ENCODE results near the gene PIAS1.
"Not testable (repeated sequence)": the region's sequence is repeated elsewhere in the genome, so short reads cannot be mapped to it uniquely, and the experiment has no call there.

The PIAS1 gene

DNA sequence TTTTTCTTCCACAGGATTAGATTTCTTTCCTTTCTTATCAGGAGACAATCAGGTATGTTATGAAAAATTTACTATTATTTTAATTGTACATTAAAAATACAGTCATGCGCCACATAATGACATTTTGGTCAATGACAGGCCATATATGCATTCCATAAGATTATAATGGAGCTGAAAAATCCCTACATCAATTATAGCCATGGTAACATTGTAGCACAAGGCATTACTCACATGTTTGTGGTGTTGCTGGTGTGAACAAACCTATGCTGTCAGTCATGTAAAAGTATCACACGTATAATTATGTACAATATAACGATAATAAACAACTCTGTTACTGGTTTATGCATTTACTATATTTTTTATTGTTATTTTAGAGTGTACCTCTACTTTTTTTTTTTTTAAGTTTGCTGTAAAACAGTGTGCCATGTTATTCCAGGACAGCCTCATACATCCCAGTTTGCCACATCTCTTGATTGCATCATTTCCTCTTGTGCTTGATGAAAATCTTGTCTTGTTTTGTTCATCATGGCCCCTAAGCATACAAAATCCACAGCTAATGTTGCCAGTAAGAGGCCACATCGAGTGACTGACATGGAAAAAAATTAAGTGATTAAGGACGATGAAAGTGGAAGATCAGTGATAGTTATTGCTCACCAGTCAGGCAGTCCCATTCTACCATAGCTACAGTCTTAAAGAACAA, 129.7 kb downstream of the PIAS1 start:
- no peak for DNase-seq (ENCODE audit: low read depth in 2 of 2)

DNA sequence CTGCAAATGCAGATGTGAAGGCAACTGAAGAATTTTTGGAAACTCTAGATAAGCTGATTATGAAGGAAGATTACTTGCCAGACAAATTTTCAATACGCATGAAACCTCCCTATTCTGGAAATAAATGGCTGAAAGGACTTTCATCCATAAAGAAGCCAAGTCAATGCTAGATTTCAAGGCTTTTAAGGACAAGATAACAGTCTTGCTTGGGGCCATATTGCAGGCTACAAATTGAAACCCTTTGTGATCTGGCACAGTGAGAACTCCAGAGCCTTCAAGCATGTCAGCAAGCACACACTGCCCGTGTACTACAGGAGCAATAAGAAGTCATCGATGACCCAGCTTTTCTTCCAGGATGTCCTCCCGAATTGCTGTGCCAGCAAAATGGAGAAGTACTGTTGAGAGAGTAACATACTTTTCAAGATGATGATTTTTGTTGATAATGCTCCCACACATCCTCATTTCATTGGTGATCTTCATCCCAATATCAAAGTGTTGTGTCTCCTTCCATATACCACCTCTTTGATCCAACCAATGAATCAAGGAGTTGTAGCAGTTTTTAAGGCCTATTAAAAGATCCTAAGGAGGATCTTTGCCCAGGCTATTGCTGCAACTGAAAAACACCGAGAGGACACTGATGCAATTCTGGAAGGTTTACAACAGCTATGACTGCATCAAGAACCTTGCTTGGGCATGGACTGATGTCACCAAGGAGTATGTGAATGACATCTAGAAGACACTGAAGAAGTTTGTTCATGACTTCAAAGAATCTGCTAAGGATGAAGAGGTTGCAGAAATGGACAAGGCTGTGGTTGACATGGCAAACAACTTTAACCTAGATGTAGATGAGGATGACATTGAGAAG, 130.7 kb downstream of the PIAS1 start:
- DNase-seq (ENCODE audit: low read depth in 2 of 2), result no peak

DNA sequence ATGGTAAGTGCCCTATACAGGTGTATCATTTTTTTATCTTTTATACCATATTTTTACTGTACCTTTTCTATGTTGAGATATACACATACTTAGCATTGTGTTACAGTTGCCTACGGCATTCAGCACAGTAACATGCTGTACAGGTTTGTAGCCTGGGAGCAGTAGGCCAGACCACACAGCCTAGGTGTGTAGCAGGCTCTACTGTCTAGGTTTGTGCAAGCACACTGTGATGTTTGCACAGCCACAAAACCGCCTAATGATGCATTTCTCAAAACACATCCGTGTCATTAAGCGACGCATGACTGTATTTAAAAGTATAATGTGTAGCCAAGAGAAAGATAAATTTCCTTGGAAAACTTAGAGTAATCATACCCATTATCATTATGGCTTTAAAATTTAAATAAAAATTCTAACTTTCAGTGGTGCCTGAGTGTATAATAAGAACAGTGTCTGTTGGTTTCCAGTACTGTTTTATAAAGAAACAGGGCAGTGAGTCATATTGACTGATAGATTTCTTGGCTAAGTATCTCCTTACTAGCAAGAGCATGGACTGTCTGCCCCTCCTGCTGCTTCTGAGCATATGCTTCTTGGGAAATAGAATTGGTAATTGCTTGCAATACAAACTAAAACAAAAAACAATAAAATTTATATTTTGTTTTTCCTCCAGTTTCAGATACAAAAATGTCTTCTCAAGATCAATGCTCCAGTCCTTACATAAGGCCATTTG, 132.7 kb downstream of the PIAS1 start:
- no peak for DNase-seq (ENCODE audit: low read depth in 2 of 2)

DNA sequence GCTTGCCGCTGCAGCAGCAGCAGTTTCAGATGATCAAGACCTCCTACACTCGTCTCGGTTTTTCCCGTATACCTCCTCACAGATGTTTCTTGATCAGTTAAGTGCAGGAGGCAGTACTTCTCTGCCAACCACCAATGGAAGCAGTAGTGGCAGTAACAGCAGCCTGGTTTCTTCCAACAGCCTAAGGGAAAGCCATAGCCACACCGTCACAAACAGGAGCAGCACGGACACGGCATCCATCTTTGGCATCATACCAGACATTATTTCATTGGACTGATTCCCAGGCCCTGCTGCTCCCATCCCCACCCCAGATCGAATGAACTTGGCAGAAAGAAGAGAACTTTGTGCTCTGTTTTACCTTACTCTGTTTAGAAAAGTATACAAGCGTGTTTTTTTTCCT, 133.4 kb downstream of the PIAS1 start:
- DNase-seq (ENCODE audit: low read depth in 2 of 2), result no peak

DNA sequence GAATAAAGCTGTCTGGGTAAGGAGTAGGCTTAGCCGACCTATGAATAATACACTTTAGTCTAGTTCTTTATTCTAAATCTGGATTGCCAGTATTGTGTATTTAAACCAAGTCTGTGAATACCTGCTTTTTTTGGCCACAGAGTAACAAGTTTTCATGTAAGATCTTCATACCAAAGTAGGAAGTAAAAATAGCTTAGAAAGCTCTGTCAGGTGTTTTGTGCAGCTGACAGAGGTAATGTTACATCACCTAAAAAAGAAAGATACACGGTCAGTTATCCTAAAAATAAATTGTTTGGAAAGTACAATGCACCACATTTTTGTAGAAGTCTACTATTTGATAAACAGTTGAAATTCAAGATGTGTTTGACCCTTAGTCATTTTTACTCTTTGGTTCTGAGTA, 134.5 kb downstream of the PIAS1 start:
- DNase-seq (ENCODE audit: low read depth in 2 of 2), result no peak

DNA sequence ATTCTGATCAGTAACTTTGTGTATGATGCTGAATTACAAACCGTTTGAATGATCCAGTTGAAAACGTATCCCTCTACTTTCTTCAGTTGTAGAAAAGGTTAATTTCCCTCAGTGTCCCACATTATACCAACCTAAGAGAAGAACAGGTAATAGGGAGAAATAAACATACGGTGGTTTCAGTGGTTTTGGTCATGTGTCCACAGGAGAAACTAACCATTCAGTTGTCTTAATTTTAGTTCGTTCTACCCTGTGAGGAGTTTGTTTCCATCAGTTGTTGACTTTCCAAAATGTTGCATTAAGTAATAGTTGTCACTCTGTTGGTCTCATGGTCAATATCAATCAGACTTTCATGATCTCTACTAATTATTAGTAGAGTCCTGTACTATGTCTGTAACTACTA, 135.9 kb downstream of the PIAS1 start:
- no peak for DNase-seq (ENCODE audit: low read depth in 2 of 2)

DNA sequence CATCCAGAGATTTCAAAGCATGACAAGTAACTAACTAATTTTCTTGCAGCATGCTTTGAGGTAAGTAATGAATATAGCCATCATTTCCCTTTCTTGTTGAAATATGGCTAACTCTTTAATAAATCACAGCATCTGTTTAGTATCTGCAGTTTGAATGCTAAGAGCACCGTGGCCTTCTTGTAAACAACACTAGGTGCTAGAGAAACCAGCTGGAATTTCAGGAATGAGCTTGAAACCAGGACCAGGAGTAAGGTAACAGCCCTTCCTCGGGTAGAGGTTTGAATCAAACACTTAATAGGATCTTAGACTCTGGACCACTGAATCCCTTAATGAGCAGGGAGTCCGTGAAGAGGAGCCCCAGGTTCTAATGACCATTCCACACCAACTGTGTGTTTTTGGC, 137.4 kb downstream of the PIAS1 start:
- DNase-seq (ENCODE audit: low read depth in 2 of 2), result no peak

DNA sequence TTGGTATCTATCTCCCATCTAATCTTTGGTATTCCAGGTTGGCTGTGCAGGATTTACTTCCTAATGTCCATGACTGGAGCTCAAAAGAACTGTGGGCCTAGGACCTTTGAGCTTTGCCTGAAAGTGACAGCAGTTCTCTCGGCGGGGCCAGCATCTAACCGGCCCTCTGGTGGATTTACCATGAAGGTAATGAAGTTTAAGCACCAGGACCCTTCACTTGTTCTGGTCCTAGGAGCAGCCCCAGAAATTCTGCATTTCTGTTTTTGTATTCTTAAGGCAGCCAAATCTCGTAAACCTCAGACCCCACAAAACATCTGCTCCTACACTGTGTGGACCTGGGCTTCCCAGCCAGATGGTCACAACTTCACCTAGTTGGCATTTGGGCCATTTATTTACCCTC, 138.0 kb downstream of the PIAS1 start:
- no peak for DNase-seq (ENCODE audit: low read depth in 2 of 2)

DNA sequence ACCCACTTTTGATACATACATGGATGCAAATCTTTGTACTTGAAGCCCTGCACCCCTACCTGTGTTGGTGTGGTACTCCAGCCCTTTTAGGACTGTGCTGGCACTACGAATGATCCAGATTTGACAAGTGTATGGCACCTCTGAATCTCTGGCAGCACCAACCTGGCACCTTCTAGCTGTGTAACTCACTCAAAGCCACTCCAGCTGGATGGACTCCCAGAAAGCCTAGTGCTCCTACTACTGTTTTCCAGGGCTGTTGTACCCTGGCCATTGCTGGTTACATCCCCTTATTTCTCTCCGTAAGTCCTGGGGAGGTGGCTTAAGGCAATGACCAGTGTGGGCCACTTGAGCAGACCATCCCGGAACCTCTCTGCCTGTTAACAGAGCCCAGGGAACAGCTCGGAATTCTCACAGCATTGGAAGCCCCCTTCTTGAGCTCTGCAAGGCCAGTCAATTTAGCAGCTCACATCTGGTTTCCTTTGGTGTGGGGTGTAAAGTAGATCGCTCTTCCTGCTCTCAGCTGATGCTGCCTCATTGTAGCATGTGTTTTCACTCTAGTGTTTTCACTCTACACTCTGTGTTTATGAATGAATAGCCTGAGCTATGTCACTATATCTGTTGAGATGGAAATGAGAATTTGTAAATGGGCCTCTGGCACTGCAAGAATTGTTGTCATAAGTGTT, 138.8 kb downstream of the PIAS1 start:
- no peak for DNase-seq (ENCODE audit: low read depth in 2 of 2)

DNA sequence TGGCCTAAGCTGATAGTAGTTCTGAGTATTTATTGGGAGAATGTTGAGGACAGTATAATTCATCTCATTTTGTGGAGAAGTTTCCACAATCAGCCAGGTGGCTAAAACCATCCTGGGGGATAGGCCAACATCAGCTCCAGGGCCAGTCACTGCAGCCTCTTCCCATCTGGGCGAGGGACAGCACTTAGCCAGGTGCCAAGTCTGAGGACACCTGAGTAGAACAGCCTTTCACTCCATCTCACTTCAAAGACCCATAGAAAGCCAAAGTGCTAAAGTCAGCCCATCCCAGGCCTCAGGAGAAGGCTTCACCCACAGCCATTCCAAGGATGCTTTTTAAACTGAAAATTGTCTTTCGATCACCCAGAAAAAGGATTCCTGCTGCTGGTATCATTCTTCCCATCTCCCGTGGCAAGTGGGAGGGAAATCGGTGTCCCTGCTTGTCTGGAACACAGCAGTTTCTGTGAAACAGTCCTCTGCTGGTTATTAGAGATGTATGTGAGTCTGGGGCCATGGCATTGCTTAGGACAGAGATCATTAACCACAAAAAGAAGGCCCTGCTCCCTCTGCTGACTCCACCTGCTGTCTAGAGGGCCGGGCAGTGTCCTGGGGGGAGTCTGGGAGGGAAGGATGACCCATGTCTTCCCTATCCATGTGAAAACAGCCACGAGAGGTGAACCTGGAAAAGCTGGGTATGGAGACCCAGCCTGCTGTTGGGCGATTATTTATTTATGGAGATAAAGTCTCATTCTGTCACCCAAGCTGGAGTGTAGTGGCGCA, 141.4 kb downstream of the PIAS1 start:
- DNase-seq (ENCODE audit: low read depth in 2 of 2), result no peak

DNA sequence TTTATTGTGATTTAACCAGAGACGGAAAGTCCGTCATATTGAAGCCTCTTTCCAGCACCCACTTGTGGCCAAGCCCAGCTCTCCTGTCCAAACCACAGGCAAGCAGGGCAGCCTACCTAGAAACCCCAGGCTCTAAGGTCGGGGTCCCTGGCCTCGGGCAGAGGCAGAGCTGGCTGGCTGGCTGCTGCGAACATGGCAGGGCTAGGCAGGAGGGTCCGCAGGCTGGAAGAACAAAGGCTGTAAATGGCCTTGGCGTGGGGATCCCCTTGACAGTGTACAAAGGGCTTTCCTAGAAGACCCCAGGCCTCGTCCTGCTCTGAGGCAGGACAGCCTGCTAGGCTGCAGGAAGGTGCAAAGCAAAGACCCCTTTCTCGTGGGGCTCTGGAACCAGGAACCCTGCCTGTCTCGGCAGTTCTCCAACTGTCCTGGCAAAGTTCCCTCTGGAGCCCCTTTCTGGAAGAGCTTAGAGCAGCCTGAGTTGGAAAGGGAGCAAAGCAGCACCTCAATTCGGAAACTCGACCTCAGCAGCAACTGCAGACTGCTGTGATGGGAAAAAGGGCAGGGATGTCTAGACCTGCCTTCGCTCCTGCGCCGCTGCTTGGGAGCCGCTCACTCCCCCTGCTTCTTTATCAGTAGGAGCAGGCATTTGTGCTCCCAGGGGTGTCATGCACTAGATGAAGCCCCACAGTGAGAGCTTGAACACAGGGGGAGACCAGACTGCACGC, 142.5 kb downstream of the PIAS1 start:
- no peak for DNase-seq (ENCODE audit: low read depth in 2 of 2)

DNA sequence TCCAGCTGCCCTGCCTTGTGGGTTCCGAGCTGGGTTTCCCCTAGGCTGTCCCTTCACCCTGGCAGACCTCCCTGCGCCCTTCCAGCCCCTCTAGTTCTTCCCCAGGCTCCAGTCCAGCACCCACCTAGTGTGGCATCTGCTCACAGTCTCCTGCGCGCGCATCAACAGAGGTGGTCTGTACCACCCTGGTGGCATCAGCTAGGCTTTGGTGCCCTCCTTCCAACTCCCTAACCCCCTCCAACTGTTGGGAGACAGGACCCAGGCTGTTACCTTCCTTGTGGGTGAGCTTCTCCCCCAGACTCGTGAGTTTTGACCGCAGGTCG, 143.0 kb downstream of the PIAS1 start:
- no peak for DNase-seq (ENCODE audit: low read depth in 2 of 2)

DNA sequence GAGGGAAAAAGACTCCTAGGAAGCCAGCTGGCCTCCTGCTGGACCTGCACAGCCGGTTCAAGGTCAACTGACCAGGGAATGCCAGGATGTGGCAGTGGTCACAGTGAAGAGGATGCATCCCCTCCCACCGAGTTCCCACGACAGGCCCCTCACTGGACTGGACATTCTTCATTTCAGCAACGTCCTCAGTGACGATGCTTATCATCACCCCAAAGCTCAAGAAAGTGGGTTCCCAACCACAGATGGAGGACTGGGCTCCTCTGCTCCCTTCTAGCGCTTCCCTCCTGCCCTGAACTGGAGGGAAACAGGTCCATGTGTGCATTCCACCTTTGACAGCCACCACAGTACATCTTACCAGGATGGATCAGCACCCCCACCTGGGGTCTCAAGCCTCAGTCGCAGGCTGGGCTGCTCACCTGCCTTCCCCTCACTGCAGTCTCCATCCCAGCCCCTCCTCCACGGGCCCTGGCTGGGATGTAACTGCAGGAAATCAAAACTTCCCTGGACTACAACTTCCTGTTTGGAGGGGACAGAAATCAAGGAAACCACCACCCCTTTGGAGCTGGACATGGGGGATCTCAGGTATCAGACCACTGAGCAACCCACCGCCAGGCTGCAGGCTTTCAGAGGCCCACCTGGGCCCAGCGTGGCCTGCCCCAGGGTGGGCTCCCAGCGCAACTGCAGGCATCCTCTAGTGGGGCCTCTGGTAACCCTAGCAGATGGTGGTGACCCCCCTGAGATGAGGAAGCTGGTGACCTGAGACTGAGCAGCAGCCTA, 143.7 kb downstream of the PIAS1 start:
- DNase-seq (ENCODE audit: low read depth in 2 of 2), result no peak

DNA sequence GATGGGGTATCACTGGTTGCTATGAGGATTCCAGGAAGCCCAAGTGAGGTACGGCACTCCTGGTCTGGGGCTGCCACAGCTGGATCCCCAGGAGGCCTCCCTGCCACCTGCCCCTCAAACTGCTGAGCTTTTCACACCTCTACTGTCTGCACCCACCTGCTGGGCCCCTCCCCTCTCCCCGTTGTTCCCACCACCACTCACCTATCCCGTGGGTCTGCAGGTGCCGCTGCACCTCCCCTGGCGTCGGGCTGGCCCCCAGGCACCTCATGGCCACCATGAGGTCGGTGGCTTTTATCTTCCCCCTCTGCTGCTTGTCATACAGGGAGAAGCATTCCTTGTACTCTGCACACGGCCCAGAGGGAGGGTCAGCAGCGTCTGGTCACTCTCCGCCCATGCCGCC, 145.2 kb downstream of the PIAS1 start:
- DNase-seq (ENCODE audit: low read depth in 2 of 2), result no peak

DNA sequence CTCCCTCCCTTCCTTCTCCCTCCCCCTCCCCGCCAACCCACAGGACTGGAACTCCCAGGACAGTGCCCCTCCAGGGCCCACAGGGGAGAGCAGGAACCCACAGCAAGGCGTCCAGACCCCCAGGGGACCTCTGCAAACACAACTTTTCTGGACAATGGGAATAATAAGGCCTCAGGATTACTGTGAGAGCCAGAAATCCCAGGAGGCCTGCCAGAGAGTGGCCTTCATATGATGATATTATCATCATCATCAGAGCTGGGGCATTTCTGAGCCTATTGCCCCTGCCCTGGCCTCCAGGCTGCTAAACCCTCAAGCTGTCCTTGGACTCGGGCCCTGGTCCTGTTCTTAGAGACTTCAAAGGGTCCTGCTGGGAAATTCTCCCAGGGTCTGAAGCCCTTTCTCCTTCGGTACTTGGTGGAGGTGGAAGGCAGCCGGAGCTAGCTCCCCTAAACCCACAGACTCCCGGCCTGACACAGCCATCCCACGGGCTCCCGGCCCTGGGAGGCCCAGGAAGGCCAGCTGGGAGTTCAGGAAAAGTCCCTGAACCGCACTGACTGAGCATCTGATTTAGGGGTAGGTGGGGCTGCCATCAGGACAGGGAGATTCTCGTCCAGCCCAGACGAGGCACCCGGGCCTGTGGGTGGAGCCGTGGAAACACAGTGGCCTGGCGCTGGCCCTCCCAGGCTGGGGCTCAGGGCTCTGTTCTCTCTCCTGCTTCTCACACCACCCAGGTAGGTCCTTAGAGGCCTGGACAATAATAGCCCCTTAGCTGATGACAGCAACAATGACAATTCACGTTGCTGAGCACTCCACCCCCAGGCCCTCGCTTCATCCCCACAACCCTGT, 146.1 kb downstream of the PIAS1 start:
- no peak for DNase-seq (ENCODE audit: low read depth in 2 of 2)

DNA sequence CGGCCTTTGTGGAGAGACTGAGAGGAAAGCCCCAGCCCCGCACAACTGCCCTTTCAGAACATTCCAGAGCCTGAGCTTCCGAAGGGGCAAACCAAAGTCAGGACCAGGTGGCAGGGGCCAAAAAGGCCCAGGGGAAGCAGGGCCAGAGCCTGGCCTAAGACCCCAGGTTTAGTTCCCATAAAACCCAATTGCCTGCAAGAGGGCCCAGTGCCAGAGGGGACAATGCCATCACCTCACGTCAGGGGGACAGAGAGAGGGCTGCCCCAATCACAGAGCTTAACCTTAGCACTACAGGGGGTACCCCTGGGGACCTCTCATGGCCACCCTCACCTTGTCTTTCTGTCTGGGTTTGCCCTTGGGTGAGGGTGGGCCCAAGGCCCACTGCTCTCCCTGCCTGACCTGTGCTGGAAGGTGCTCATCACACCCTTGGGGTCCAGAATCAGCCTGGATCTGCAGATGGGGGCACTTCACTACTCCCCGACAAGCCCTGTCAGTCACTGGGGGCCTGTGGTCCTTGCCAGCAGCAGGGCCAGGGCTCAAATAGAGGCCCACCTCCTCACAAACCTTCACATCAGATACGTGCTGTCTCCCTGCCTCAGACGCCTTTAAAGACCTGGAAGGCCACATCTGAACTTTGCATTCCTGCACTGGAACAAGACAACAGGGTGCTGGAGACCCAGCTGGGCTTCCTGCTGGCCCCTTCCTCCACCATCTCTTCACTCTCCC, 147.2 kb downstream of the PIAS1 start:
- DNase-seq (ENCODE audit: low read depth in 2 of 2), result no peak

DNA sequence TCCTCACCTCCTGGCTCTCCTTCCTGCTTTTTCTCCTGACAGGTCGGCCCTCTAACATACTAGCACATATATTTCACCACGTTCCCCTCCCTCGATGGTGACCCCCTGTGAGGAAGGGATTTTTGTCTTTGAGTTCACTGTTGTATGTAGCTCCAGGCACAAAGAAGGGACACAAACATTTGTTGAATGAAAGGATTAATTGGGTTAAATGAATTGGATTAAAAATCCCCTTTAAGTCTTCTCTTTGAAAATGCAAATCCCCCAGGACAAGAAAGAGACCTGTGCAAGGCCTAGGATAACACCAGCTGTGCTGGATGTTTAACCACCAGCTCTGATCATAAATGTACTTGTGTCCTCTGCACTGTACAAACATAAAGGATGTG, 147.8 kb downstream of the PIAS1 start:
- no peak for DNase-seq (ENCODE audit: low read depth in 2 of 2)

DNA sequence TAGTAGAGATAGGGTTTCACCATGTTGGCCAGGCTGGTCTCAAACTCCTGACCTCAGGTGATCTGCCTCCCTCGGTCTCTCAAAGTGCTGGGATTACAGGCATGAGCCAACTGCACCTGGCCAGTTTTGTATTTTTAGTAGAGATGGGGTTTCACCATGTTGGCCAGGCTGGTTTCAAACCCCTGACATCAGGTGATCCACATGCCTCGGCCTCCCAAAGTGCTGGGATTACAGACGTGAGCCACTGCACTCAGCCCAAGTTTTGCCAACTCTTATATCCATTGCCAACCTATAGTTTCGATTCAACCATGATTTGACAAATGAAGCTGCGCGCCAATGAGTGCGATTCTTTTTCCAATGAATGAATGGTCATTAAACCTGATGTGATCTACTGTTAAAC, 148.9 kb downstream of the PIAS1 start:
- not testable (repeated sequence) for DNase-seq (ENCODE audit: low read depth in 2 of 2)

Data from activated CD8-positive, alpha-beta memory T cell treated with anti-CD3 and anti-CD28 coated beads for 4 hours (primary cell).